Caco-2 (cell line): ENCODE data around the gene CFAP92. TPM values are rescaled to one million over a fixed set of nuclear protein-coding genes. Genes with fewer than 3 reads are reported as not detected.

Experiments
- BruUV-seq: library from RNA; stranded (reverse); fragments of 400-500 nt; replicated peaks from 2 replicates; lab custom pipeline; 2021; lab: Mats Ljungman, UMichigan
- CTCF ChIA-PET: fragments of 300-600 bp; sonication (Branson Sonifier 250); formaldehyde crosslinking; loops from one replicate; lab custom pipeline; 2022; ENCODE audit warnings: antibody characterized with exemption; lab: Charles Lee
- POLR2A ChIA-PET: fragments of 300-600 bp; sonication (Branson Sonifier 250); formaldehyde crosslinking; loops from one replicate; lab custom pipeline; 2022; ENCODE audit warnings: antibody characterized with exemption; lab: Charles Lee
- DNase-seq, 2 experiments: peaks; one replicate each; pipeline versions ENCODE4 v3.0.0 to v3.0.0-alpha.2; 2020 to 2022
- H3K27me3 ChIP-seq: replicated peaks from 2 replicates; pipeline ENCODE4 v1.6.0; 2011; ENCODE audit warnings: low read length; ENCODE audit not compliant: control insufficient read depth, insufficient read depth
- H3K36me3 ChIP-seq: 2 replicates; pipeline ENCODE4 v1.5.1; 2011; ENCODE audit warnings: low read length; ENCODE audit not compliant: control insufficient read depth, insufficient read depth
- H3K4me1 ChIP-seq: fragments of 250-450 bp; sonication (Bioruptor Pico); 2 replicates; pipeline ENCODE4 v1.5.1; 2020; ENCODE audit warnings: mild to moderate bottlenecking
- H3K4me3 ChIP-seq: 2 replicates; pipeline ENCODE4 v1.5.1; 2011; ENCODE audit warnings: low read depth, mild to moderate bottlenecking, control low read depth, low read length
- H3K9me3 ChIP-seq: fragments of 250-450 bp; sonication (Bioruptor Pico); 2 replicates; pipeline ENCODE4 v1.5.1; 2020; ENCODE audit warnings: mild to moderate bottlenecking, moderate library complexity
- H3K27ac Mint-ChIP-seq: one replicate; pipeline ENCODE4 v1.8.0; 2022; ENCODE audit warnings: mixed read lengths; ENCODE audit not compliant: unreplicated experiment
- H3K27me3 Mint-ChIP-seq: one replicate; pipeline ENCODE4 v1.8.0; 2022; ENCODE audit warnings: mixed read lengths; ENCODE audit not compliant: insufficient read depth, unreplicated experiment
- H3K36me3 Mint-ChIP-seq: one replicate; pipeline ENCODE4 v1.8.0; 2022; ENCODE audit warnings: mild to moderate bottlenecking, mixed read lengths; ENCODE audit not compliant: insufficient read depth, unreplicated experiment
- H3K4me1 Mint-ChIP-seq: one replicate; pipeline ENCODE4 v1.8.0; 2022; ENCODE audit warnings: low read depth, mixed read lengths; ENCODE audit not compliant: unreplicated experiment
- H3K4me3 Mint-ChIP-seq: one replicate; pipeline ENCODE4 v1.8.0; 2022; ENCODE audit warnings: mild to moderate bottlenecking, moderate library complexity, mixed read lengths; ENCODE audit not compliant: unreplicated experiment
- H3K9me3 Mint-ChIP-seq: one replicate; pipeline ENCODE4 v1.8.0; 2022; ENCODE audit warnings: mixed read lengths; ENCODE audit not compliant: unreplicated experiment
- CTCF ChIP-seq, 2 experiments: fragments of 200-600 bp in 1 of 2; IDR thresholded peaks; 1 replicate in 1 of 2; 2 replicates in 1 of 2; pipeline versions ENCODE4 v1.5.1 to v1.8.0; 2011 to 2022; ENCODE audit warnings: antibody characterized with exemption in 1 of 2, control low read depth in 1 of 2, inconsistent platforms in 1 of 2, low read depth in 1 of 2, low read length in 1 of 2, mild to moderate bottlenecking in 1 of 2, moderate library complexity in 1 of 2; ENCODE audit not compliant: insufficient read depth in 1 of 2, severe bottlenecking in 1 of 2, unreplicated experiment in 1 of 2
- intact Hi-C: fragments of 100-400 bp; cut with micrococcal nuclease; formaldehyde crosslinking; loops from one replicate; pipeline ENCODE4 v1.10.0; 2022; ENCODE audit not compliant: unreplicated experiment
- total RNA-seq: library from RNA; stranded (reverse); gene quantifications from 2 replicates; pipeline ENCODE4 v1.2.3, GENCODE V29; 2022

Gene CFAP92
- total RNA-seq, 1 experiment from 2014 or later: 5.9 TPM

GRCh38 chr3:129006864-129007263 lies 13.0 kb upstream of the CFAP92 start:
- Mint-ChIP-seq H3K27ac (no peak overlapping the region), H3K9me3 (no peaks in the 10 kb centered on the region), H3K27me3 (no peaks in the 10 kb centered on the region), H3K36me3 (peaks cover 6% of the 10 kb centered on the region), H3K4me3 (no peak overlapping the region), H3K4me1 (peaks cover 15% of the 10 kb centered on the region)
- no peaks in the 10 kb centered on the region for H3K36me3 ChIP-seq
- no peaks in the 10 kb centered on the region for H3K9me3 ChIP-seq
- H3K27me3 ChIP-seq: no peaks in the 10 kb centered on the region
- intact Hi-C loops: no loop called here
- TF ChIP-seq CTCF (IDR thresholded peaks at IDR 0.05; ENCODE audit: insufficient read depth in 1 of 2, low read depth in 1 of 2, low read length in 1 of 2, severe bottlenecking in 1 of 2, unreplicated experiment in 1 of 2): no peak
- H3K4me3 ChIP-seq: no peak overlapping the region
- POLR2A ChIA-PET: no interaction called here
- H3K4me1 ChIP-seq: no peaks in the 10 kb centered on the region
- no peak for DNase-seq
- BruUV-seq: no TSS peak
- CTCF ChIA-PET: interaction anchor here (1.2 kb wide), 1 partner anchor 20 kb away, joined by 3 read pairs; no protein-coding TSS in a partner anchor

GRCh38 chr3:129005526-129006303 lies 11.8 kb upstream of the CFAP92 start:
- Mint-ChIP-seq H3K27me3 (no peaks in the 10 kb centered on the region), H3K36me3 (peaks cover 6% of the 10 kb centered on the region), H3K4me1 (peaks cover 15% of the 10 kb centered on the region), H3K27ac (no peak overlapping the region), H3K4me3 (no peak overlapping the region), H3K9me3 (no peaks in the 10 kb centered on the region)
- DNase-seq: no peak
- Histone ChIP-seq H3K4me3 (no peak overlapping the region), H3K36me3 (no peaks in the 10 kb centered on the region), H3K27me3 (no peaks in the 10 kb centered on the region), H3K4me1 (no peaks in the 10 kb centered on the region), H3K9me3 (no peaks in the 10 kb centered on the region)
- intact Hi-C loops: no loop called here
- no peak for TF ChIP-seq CTCF (IDR thresholded peaks at IDR 0.05; ENCODE audit: insufficient read depth in 1 of 2, low read depth in 1 of 2, low read length in 1 of 2, severe bottlenecking in 1 of 2, unreplicated experiment in 1 of 2)
- CTCF ChIA-PET: no interaction called here
- TSS peak; percentile 45 for BruUV-seq
- POLR2A ChIA-PET: no interaction called here

GRCh38 chr3:129004639-129005295 lies 10.9 kb upstream of the CFAP92 start:
- no TSS peak for BruUV-seq
- intact Hi-C loops: no loop called here
- Histone ChIP-seq H3K4me1 (no peaks in the 10 kb centered on the region), H3K27me3 (no peaks in the 10 kb centered on the region), H3K9me3 (no peaks in the 10 kb centered on the region), H3K4me3 (no peak overlapping the region), H3K36me3 (no peaks in the 10 kb centered on the region)
- peaks cover 15% of the 10 kb centered on the region for H3K4me1 Mint-ChIP-seq
- H3K36me3 Mint-ChIP-seq: peaks cover 6% of the 10 kb centered on the region
- POLR2A ChIA-PET: interaction anchor here (0.8 kb wide), 1 partner anchor 126 kb away, joined by 6 read pairs; the partner anchor contains the start of gene ACAD9
- CTCF ChIA-PET: interaction anchor here (1.2 to 1.3 kb wide), 2 partner anchors 11 to 34 kb away, joined by 7 to 13 read pairs; partner anchors contain the start of gene CFAP92
- DNase-seq: no peak
- no peaks in the 10 kb centered on the region for H3K27me3 Mint-ChIP-seq
- TF ChIP-seq CTCF (IDR thresholded peaks at IDR 0.05; ENCODE audit: insufficient read depth in 1 of 2, low read depth in 1 of 2, low read length in 1 of 2, severe bottlenecking in 1 of 2, unreplicated experiment in 1 of 2): no peak
- H3K27ac Mint-ChIP-seq: peak overlapping the region; percentile 82
- H3K4me3 Mint-ChIP-seq: peak overlapping the region; percentile 75
- H3K9me3 Mint-ChIP-seq: no peaks in the 10 kb centered on the region
